Dermis blood vessel endothelial cell (primary cell): ENCODE results near the gene CHST1. TPM values are rescaled to one million over a fixed set of nuclear protein-coding genes. Genes with fewer than 3 reads are reported as not detected.

Experiments used
- DNase-seq: peaks from one replicate; pipeline ENCODE4 v3.0.0; 2010
- total RNA-seq: library from RNA; depleted of rRNA; stranded (reverse); fragments of >200 nt; gene quantifications from 2 replicates; pipeline ENCODE4 v1.2.3, GENCODE V29; 2014

CHST1 gene, protein sequence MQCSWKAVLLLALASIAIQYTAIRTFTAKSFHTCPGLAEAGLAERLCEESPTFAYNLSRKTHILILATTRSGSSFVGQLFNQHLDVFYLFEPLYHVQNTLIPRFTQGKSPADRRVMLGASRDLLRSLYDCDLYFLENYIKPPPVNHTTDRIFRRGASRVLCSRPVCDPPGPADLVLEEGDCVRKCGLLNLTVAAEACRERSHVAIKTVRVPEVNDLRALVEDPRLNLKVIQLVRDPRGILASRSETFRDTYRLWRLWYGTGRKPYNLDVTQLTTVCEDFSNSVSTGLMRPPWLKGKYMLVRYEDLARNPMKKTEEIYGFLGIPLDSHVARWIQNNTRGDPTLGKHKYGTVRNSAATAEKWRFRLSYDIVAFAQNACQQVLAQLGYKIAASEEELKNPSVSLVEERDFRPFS
- 15.7 and 23.1 TPM in 2 replicates for total RNA-seq

DNA sequence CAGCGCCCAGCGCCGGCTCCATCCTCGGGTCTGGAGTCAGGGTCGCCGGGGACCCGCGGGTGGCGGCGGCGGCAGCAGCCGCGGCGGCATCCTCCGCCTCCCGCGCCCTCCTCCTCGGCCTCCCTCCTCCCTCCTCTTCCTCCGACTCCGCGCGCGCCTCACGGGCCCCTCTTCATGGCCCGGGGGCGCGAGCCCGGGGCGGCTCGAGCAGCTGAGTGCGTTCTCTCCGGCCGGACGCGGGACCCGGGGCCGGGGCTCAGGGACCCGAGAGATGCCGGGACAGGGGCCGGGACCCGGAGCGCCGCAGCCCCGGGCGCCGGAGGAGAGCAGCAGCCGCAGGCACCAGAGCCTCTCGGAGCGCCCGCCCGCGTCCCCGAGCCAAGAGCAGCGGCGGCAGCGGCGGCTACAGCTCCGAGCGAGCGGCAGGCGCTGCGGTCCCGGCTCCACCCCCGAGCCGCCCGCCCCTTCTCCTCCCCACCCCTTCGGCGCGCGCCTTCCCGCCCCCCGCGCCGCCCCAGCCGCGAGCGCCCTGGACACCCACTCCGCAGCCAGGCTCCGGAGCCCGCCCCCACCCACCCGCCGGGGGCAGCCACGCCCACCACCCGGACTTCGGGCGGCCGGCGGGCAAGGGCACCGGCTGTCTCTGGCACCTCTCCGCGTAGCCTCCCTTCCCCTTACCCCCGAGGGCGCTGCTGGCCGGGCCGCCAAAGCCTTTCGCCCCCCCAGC, at the start of gene CHST1:
CHST1 (minus strand) TSS at position 417 of the 727 bp plus-strand sequence. CDS start 14,699 bp downstream, outside the sequence.
- DNase-seq, result peak; percentile 52

GRCh38 chr11:45713573-45713972, 48.2 kb upstream of the CHST1 start:
- DNase-seq, result no peak

DNA sequence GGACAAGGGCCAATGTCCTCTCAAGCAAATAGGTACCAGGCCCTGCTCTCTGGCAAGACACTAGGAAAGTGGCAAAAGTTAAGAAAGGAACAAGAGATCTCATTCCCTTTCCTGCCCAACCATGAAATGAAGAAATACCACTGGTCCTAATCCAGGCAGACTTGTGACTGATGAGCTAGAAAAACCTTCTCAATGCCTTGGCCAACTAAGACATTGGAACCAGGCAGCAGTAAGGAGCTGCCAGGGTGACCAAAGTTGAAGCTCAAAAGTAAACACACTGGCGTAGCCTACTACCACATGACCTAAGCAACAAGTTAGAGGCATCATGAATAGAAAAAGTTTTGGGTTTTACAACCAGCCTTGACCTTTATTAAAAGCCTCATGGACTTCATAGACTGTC, 45.1 kb upstream of the CHST1 start:
- DNase-seq, result no peak

DNA sequence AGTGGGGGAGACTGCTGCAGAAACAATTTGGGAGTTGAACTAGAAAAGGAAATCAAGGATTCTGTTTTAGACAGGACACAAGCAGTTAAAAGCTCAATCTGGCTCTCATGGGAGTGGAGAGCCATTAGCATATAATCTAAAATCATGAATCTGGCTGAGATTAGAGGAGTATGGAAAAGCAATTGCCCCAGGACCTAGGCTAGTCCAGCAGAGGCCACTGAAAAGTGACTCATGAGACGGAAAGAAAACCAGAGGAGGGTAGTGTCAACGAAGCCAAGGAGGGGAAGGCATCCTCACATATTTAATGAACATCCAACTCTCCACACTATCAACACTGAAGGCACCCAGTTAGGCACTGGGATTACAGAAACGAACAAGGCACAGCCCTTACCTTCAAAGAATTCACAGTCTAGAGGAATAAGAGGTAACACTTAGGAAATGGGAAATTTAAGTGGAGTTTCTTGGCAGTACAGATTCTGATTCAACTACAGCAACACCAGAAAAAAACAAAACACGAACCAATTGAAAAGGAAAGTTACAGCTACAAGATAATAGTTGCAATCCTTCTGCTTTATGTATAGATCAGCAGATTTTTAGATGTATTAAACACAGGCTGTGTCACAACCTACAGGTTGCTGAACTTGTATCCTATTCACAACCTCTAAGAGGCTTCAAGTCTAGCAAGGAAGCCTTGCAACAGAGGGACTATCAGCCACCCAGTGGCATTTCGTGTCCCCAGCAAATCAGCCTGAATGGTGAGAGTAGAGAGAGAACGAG, 43.7 kb upstream of the CHST1 start:
- DNase-seq, result no peak

- DNase-seq, result no peak
Observed at GRCh38 chr11:45704635-45705034, 39.2 kb upstream of the CHST1 start.

GRCh38 chr11:45704133-45704532, 38.7 kb upstream of the CHST1 start:
- DNase-seq, result no peak

- no peak for DNase-seq
Observed at GRCh38 chr11:45702511-45702910, 37.1 kb upstream of the CHST1 start.

GRCh38 chr11:45698777-45699497, 33.5 kb upstream of the CHST1 start:
- DNase-seq, result no peak

DNA sequence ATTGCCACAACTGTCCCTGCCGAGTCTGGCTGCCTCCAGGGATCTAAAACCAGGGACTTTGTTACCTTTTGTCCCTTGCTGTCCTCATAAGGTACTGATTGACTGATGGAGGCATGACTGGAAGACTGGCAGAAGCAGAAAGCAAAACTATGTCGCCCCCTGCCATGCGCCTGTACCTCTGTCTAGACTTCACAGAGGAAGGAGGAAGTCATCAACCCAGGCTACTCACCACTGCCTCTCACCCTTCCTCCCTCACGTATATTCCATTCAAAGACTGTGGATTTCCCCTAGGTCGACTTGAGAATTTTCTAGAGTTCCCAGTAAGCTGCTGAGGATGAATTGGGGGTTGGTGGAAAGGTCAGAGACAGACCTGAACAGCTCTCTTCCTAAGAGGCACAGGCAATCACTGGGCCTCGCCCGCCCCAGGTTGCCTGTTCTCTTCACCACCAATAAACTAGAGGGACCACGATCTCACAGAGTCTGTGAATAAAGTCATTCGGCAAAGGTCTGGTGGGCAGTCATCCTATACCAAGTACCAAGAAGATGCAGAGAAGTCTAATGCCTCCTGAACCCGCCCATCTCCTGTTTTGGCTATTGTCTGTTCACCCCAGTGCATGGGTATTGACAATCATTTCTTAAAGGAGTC, 27.5 kb upstream of the CHST1 start:
- DNase-seq, result no peak

DNA sequence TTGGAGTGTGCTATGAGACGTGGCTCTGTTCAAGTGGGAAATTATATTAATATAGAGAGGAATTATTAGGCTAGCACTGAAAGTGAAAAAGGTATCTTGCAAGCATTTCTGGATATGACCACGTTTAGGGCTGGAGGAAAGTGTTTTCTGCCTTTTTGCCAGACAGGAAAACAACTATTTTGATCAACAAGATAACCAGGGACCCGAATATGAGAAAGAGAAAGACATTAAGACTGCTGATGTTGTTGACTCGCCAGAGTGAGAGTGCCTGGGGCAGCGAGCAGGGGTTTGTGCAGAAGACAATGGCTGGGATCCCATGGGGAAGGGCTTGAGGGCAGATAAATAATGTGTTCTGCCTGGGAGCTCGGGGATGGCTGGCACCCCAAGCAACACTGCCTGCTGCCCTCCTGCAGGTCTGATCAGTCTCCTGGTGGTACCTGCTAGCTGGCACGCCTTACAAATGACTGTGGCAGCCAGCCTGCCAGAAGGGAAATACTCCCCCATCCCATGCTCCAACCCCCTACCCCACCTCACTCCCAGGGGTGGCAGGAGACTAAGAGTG, 23.1 kb upstream of the CHST1 start:
- DNase-seq, result no peak

DNA sequence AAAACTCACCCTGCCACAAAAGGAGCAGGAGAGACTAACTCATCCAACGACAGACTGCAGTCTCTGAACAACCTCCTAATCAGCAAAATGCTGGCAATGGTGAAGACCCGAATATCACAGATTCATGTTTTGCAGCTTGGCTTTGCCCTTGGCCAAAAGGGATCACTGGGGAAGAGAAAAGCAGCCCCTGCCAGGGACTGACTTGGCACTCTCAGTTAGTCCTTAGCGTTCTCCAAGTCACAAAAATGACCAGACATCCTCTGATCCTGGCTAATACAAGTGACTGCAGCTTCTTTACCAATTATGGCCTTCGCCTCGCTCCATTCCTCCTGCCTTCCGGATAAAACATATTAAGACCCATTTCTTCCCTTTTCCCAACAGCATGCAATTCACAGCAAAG, 22.4 kb upstream of the CHST1 start:
- DNase-seq, result no peak

DNA sequence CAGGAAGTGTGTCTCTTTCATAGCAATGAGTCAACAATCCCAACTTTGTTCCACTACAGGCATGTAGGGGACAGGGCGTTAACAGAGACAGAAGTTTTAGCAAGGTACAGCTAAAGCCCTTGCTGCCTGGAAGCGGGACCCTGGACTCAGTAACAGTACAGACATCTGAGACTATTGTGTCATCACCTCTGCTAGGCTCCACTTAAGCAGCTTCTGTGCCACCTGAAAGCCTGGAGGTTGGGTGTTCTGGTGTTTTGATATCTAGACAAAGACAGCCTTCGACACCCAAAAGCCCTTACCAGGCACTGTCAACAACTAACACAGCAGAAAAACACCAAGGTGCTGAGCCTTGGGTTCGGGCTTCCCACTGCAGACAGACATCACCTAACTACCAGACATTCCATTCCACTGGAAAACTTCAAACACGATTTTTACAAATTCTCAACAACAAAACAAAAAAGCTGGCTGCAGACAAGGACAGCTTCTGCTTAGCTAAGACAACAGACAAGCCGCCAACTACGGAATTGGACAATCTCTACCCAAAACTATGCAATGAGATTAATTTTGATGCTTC, 20.6 kb upstream of the CHST1 start:
- DNase-seq, result no peak

DNA sequence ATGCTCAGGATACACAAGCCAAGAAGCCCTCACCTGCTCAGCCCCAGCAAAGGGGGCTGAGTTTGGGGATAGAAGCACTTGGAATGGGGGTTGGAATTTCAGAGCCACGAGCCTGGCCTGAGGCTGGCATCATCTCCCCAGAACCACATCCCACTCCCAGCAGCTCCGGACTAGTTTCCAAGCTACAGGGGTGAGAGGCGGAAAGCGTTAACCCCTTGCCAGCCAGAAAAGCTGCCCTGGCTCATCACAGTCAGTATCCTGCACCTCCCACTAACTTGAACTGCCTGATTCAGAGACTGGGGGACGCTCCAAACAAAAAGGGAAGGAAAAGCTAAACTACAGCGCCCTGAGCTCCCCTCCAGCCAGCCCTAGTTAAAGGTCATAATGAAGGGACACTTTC, 19.0 kb upstream of the CHST1 start:
- DNase-seq, result no peak

DNA sequence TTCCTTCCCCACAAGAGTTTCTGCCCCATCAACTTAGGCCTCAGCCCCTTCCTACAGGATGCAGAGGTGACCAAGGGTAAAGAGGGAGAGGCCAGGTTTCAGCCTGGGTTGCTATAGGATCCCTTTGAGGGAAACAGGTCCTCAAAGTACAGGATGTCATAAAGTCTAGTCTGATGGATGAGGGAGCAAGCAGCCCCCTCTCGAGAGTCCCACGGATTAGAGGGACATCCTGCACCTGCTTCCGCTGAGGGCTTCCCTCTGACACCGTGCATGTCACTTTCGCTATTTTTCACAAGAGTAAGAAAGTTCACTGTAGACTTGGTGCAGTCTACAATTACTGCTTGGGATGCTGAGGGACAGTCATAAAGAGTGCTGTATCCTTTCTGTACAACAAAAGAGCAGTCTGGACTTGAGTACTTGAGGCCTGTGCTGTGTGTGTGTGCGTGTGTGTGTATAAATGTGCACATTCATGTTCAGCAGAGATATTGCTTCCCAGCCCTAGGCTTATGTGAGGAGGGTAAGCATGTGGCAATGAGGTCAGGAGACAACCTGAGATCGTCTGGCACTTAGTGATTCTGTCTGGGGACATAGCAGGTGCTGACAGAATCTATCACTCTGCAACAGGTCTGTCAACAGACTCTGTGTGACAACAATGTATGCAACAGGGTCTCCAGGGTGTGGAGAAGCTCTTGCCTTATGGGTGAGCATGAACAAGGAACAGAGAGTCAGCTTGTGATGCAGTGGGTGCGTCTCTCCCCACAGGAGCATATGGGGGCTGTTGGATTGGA, 18.0 kb upstream of the CHST1 start:
- no peak for DNase-seq

DNA sequence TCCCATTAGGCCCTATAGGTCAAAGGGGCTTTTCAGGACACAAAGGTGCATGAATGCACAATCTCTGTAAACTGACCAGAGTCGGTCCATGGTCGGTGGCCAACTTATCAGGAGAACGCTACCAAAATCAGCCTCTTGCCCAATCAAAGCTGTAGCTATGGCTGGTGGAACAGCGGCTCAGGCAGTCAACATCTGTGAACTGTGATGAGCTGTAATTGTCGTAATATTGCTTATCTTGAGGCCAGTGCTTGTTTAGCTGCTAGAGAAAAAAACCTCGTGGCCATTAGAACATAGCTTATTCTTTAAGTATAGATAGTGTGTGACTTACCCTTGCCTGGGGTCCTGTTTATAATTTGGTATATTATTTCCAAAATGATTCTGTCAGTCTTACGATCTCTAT, 14.4 kb upstream of the CHST1 start:
- DNase-seq, result no peak

DNA sequence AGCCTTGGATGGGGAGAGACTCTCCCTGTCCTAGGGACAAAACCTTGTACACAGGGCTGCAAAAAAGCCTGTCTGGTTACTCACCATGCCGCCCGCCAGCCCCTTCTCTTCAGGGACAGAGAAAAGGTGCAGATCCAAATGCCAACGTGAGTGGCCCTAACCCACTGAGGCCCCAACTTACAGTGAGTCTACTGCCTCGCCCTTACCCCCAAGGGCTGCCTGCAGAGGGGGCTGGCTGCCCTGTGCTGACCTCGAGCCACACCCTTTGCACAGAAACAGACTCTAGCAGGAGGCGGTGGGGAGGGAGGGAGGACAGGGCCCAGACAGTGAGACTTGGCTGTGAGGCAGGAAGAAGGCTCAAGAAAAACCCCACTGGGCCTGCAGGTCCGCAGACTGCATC, 13.6 kb upstream of the CHST1 start:
- DNase-seq, result no peak

- DNase-seq, result no peak
Observed at GRCh38 chr11:45677770-45678512, 12.5 kb upstream of the CHST1 start.

- no peak for DNase-seq
Observed at GRCh38 chr11:45676522-45677095, 11.2 kb upstream of the CHST1 start.

GRCh38 chr11:45675646-45676045, 10.2 kb upstream of the CHST1 start:
- DNase-seq, result no peak
